GM06990 (cell line): ENCODE data around the gene UBAP1L.
"Not testable (repeated sequence)": the region's sequence is repeated elsewhere in the genome, so short reads cannot be mapped to it uniquely, and the experiment has no call there.

Source experiments
- DNase-seq: peaks from one replicate; pipeline ENCODE4 v3.0.0-alpha.2; 2011; ENCODE audit not compliant: insufficient read length; ENCODE audit errors: extremely low read depth
- H3K27me3 ChIP-seq: replicated peaks from 2 replicates; pipeline ENCODE4 v1.6.0; 2011; ENCODE audit warnings: low read length; ENCODE audit not compliant: control insufficient read depth, insufficient read depth
- H3K36me3 ChIP-seq: 2 replicates; pipeline ENCODE4 v1.5.1; 2011; ENCODE audit warnings: low read length; ENCODE audit not compliant: control insufficient read depth, insufficient read depth
- H3K4me3 ChIP-seq: replicated peaks from 2 replicates; pipeline ENCODE4 v1.5.1; 2011; ENCODE audit warnings: low read depth, mild to moderate bottlenecking, control low read depth, low read length
- TF ChIP-seq, protein P1 (sequence below): IDR thresholded peaks from 2 replicates; pipeline ENCODE4 v1.5.1; 2011; ENCODE audit warnings: low read length, control low read depth, mild to moderate bottlenecking, inconsistent platforms; ENCODE audit not compliant: insufficient read depth, poor library complexity, severe bottlenecking

The UBAP1L gene

DNA sequence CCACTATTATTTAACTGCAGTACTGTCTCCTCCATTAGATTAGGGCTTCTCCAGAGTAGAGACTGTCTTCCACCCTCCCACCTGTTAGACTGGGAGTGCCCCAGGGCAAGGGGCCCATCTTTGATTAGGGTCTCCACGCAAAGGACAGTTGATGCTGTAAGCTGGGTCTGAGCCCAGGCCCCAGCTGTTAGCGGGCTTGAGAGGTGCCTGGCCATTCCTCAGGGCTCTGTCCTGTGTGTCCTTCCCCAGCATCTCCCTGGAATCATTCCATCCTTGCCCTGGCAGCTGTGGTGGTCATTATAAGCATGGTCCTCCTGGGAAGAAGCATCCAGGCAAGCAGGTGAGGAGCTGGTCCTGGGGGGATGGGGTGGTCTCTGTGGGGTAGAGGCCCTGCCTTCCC lies 63.7 kb downstream of the UBAP1L start:
- no peak overlapping the region for H3K4me3 ChIP-seq
- no peaks in the 10 kb centered on the region for H3K36me3 ChIP-seq
- no peaks in the 10 kb centered on the region for H3K27me3 ChIP-seq
- DNase-seq = no peak
- TF ChIP-seq, protein P1, sequence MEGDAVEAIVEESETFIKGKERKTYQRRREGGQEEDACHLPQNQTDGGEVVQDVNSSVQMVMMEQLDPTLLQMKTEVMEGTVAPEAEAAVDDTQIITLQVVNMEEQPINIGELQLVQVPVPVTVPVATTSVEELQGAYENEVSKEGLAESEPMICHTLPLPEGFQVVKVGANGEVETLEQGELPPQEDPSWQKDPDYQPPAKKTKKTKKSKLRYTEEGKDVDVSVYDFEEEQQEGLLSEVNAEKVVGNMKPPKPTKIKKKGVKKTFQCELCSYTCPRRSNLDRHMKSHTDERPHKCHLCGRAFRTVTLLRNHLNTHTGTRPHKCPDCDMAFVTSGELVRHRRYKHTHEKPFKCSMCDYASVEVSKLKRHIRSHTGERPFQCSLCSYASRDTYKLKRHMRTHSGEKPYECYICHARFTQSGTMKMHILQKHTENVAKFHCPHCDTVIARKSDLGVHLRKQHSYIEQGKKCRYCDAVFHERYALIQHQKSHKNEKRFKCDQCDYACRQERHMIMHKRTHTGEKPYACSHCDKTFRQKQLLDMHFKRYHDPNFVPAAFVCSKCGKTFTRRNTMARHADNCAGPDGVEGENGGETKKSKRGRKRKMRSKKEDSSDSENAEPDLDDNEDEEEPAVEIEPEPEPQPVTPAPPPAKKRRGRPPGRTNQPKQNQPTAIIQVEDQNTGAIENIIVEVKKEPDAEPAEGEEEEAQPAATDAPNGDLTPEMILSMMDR = no peak

DNA sequence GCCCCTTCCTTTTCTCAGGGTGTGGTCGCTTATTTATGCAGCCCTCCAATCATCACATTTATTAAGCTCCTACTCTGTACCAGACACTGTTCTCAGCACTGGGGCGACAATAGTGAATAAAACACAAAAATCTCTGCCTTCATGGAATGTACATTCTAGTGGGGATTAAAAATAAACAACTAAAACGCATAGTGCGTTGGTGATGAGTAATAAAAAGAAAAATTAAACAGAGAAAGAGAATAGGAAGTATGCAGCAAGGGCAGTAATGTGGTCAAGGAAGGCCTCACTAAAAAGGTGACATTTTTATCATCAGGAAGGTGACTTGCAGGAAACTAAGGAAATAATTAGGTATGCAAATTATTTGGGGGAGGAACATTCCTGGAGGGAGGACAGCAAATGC lies 64.7 kb downstream of the UBAP1L start:
- no peak for DNase-seq
- no peak overlapping the region for H3K4me3 ChIP-seq
- H3K27me3 ChIP-seq = no peaks in the 10 kb centered on the region
- H3K36me3 ChIP-seq = no peaks in the 10 kb centered on the region
- TF ChIP-seq, protein P1 = no peak

- peak overlapping the region; percentile 29; the same call in 1 of the 2 replicates for H3K4me3 ChIP-seq
- peak; percentile 87 for DNase-seq
- no peaks in the 10 kb centered on the region for H3K36me3 ChIP-seq
- TF ChIP-seq, protein P1 = no peak
- no peaks in the 10 kb centered on the region for H3K27me3 ChIP-seq
These were observed 65.6 kb downstream of the UBAP1L start for GRCh38 chr15:65049418-65049840.

DNA sequence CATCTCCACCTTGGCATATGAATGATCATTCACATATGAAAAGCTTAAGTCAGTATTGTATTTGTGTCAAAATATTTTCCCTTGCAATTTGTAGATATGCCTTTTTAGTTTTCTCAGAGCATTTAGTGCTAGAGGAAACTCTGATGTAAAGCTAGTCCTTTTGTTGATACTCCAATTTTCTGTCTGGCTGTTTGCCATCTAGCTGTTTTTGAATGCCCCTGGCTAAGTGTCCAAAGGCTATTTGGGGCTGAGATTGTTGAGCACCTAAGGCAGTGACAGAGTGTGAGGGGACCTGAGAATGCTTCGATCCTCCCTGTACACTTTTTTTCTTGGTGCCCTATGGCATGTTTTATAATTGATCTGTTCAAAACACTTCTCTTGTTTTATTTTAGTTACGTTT lies 66.8 kb downstream of the UBAP1L start:
- no peak for DNase-seq
- H3K4me3 ChIP-seq = no peak overlapping the region
- H3K27me3 ChIP-seq = no peaks in the 10 kb centered on the region
- TF ChIP-seq, protein P1 = no peak
- no peaks in the 10 kb centered on the region for H3K36me3 ChIP-seq

DNA sequence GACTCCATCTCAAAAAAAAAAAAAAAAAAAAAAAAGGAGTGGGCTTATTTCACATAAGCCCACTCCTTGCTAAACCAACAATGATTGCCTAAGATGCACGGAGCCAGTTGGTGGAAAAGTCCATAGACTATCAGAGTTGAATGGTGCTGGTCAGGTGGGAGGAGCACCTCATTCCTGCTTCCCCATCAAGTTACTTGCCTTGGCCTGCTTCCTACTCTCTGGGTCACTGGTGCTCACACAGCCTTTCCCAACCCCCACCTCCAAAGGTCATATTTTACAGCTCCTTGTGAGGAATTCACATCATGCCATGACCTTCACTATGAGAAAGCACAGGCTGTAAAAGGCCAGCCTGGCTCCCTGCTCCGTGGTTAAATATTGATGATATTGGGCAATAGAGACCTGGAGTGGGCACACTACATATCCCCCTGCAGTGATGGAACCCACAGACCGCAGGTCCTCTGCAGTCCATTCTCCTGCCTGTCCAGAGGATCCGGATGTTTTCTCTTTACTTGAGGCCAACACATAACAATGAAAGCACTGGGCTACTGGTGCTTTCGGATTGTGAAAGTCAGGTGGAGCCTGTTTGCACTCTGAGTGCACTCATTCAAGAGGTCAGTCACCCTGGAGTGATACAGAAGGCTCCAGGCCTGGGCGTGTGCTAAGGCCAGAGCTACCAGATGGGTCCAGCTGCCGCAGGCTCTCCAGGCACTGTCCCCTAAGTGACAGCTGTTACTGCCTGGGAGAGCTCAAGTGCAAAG lies 70.1 kb downstream of the UBAP1L start, which contains the start of gene SLC51B:
Gene SLC51B (plus strand): TSS at position 664 of the 758 bp plus-strand sequence. CDS start 4,618 bp downstream, outside the sequence.
- Histone ChIP-seq H3K36me3 (no peaks in the 10 kb centered on the region), H3K27me3 (no peaks in the 10 kb centered on the region), H3K4me3 (no peak within 1 kb of the TSS)
- DNase-seq = no peak
- TF ChIP-seq, protein P1 = no peak

DNA sequence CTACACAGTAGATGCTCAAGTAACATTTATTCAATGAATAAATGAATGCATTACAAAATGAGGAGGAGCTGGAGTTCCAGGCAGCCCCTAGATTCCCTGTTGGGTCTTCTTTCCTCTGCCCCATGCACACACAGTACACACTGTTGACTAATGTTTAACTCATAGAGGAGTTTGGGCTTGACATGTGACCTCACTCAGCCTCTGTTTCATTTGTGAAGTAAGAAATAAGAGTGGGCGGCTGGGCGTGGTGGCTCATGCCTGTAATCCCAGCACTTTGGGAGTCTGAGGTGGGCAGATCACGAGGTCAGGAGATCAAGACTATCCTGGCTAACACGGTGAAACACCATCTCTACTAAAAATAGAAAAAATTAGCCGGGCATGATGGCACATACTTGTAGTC lies 70.8 kb downstream of the UBAP1L start:
- H3K27me3 ChIP-seq, DNase-seq, H3K4me3 ChIP-seq, H3K36me3 ChIP-seq: not testable (repeated sequence)
